Effector CD8-positive, alpha-beta T cell (primary cell): ENCODE results near the gene OR51B2.

Experiments
- DNase-seq: peaks from one replicate; lab custom pipeline; 2025; lab: John Stamatoyannopoulos, UW

The OR51B2 gene

GRCh38 chr11:5283882-5284281 lies 40.2 kb downstream of the OR51B2 start:
- no peak for DNase-seq

- DNase-seq = no peak
Measured at GRCh38 chr11:5283086-5283485, 41.0 kb downstream of the OR51B2 start.

GRCh38 chr11:5282628-5283027 lies 41.5 kb downstream of the OR51B2 start:
- no peak for DNase-seq

GRCh38 chr11:5281596-5281995 lies 42.5 kb downstream of the OR51B2 start:
- DNase-seq = no peak

- no peak for DNase-seq
Measured at GRCh38 chr11:5280582-5281102, 43.5 kb downstream of the OR51B2 start.

- no peak for DNase-seq
Measured at GRCh38 chr11:5279471-5280090, 44.5 kb downstream of the OR51B2 start.

GRCh38 chr11:5277807-5278382 lies 46.2 kb downstream of the OR51B2 start:
- DNase-seq = no peak

GRCh38 chr11:5276697-5277096 lies 47.4 kb downstream of the OR51B2 start:
- DNase-seq = no peak

- no peak for DNase-seq
Measured at GRCh38 chr11:5275369-5276110, 48.6 kb downstream of the OR51B2 start.

GRCh38 chr11:5274395-5274794 lies 49.7 kb downstream of the OR51B2 start:
- no peak for DNase-seq
